Measurements from ENCODE around the gene ANKRD63.

ANKRD63 gene

DNA sequence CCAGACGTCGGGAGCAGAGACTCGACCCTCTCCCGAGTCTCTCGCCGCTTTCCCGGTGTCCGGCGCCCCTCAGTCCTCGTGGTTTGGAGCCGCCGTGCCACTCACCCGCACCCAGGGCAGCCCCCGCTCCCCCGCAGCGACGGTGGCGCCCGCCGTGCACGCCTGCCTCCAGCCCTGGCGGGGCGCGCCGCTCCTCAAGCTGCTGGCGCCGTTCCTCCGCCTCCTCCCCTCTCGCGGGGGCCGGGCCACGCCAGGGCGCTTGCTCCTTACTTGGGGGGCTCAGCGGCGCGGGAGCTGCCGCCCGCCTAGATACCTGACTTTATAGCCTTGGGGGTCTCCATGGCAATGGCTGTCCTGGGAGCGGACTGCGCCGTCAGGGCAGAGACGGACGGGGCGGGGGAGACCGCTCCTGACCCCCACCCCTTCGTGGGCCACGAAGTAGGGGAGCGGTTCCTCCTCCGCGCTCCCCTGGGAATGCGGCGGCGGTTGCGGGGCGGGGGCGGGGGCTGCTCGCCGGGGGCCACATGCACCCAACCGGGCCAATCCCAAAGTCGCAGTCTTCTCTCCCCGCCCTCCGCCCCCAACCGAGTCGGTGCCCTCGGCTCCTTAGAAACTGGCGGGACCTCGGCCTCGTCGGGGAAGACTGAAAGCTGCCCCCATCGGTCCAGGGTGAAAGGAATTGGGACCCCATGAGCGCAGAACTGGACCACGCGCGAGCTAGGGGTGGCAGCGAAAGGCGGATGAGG, at the start of gene ANKRD63:
ANKRD63 (minus strand) TSS at position 196 of the 746 bp plus-strand sequence. CDS start 478 bp downstream, outside the sequence.
- in situ Hi-C loops (cut with MboI; ENCODE audit: low sequenced_read_pairs) = no loop called here

DNA sequence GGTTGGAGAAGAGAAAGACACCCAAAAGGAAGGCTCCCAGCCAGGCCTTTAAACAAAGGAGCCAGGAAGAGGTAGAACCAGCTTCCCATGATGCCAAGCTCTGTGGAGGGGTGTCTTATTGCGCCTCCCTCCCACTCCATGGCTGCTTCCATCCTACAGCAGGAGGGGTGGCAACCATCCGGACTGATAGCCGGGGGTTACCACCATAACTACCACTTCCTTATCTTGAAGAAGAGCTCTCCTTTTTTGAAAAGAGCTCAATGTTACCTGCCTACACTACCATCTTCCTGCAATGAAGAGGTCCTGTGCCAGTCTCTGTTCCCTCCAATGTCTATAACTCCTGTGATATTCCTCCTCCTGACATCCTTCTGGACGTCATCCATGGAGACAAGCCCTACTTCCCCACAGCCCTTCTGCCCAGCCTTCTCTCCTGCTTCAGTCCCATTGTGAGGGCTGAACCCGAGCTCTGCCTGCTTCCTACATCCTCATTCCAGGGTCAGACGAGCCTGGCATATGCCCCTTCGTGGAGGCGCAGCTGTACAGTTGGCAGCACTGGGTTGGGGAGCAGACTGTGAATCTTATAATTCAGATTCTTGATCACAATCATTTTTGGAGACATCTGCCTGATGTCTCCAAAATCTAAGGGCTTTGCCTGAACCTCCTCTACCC, 49.4 kb upstream of the ANKRD63 start:
- in situ Hi-C loops (cut with MboI; ENCODE audit: low sequenced_read_pairs) = no loop called here

GRCh38 chr15:40331637-40332036, 48.8 kb upstream of the ANKRD63 start:
- in situ Hi-C loops (cut with MboI; ENCODE audit: low sequenced_read_pairs) = no loop called here

DNA sequence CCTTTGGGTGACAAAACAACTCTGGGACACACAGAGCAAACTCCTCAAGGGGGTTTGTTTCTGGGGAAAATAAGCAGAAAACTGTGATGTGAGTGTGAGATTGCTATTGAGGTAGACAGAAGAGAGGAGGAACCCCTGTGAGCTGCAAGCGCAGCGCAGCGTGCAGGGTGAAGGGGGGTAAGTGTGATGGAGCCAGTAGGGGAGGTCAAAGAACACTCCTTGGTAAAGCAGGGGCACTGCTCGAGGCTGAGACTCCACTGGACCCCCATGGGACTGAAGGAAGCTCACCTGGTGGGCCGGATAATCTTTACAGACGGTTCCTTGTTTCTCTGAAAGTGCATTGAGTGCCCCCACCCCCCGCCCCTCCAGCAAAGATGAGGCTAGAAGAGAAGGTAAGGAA, 48.2 kb upstream of the ANKRD63 start:
- in situ Hi-C loops (cut with MboI; ENCODE audit: low sequenced_read_pairs) = no loop called here

DNA sequence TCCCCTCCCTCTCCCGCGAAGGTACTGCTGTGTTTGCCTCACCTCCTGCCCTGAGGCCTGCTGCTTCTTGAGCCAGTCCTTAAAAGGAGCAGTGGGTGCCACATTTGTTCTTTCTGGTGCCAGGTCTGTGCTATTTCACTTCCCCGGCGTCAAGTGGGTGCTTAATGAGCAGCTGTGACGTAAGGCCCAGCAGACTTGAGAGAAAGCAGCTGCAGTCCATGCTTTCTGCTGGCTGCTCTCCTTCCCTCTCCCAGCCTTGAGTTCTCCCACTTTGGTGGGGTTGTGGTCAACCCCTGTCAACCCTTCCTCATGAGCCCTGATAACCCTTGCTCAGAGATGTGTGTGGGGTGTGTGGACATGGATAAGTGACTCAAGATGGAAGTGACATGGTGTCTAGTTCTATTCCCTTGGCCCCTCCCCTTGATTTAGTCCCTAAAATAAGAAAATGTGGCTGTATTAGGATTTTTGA, 47.5 kb upstream of the ANKRD63 start:
- in situ Hi-C loops (cut with MboI; ENCODE audit: low sequenced_read_pairs) = no loop called here

DNA sequence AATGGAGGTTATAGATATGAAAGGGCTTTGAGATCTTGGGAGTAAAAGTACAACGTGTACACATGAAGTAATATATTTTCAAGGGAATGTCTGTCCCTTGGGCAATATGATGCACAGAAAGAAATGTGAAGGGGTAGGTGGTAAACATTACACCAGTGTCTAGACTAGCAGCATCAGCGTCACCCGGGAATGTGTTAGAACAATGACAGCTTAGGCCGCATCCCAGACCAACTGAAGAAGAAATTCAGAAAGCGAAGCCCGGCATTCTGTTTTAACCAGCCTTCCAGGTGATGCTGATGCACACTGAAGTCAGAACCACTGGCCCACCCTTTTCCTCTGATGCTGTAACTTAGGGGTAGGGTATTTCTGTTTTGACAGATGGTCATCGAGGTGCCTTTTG, 46.9 kb upstream of the ANKRD63 start:
- in situ Hi-C loops (cut with MboI; ENCODE audit: low sequenced_read_pairs) = no loop called here

GRCh38 chr15:40328751-40329150, 45.9 kb upstream of the ANKRD63 start:
- in situ Hi-C loops (cut with MboI; ENCODE audit: low sequenced_read_pairs) = no loop called here

DNA sequence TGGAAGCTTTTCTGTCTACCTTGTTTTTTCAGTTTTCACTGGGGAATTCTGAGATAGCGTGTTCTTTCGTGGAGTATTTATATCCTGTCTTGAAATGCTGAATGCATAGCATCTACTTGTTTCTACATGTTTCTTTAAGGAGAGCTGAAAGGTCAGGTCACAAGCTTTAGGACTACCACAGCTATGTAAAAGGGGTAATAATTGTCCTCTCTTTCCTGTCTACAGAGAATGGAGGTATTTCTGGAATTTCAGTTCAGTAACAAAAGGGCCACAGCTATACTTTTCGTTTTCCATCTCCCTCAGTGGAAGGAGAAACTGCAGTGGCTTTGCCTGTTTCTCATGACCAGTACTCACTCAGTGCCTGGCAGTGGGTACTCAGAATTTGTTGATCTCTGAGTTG, 45.3 kb upstream of the ANKRD63 start:
- in situ Hi-C loops (cut with MboI; ENCODE audit: low sequenced_read_pairs) = no loop called here

DNA sequence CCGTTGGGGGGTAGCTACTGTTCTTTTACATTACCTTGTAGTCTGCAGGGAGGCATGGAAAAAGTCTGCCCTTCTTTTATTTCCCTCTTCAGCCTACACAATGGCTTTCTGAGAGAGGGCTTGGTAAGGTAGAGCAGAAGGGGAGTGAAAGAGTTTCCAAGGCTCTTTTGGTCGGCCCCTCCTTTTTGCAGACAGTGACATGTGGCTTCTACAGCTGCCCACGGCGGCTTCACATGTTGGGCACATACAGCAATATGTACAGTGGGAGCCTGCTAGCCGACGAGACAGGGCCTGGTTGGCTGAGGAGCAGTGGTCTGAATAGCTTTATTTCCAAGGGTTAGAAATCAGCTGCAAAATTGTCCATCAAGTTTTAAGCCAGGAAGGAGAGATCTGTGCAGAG, 44.6 kb upstream of the ANKRD63 start:
- in situ Hi-C loops (cut with MboI; ENCODE audit: low sequenced_read_pairs) = no loop called here

DNA sequence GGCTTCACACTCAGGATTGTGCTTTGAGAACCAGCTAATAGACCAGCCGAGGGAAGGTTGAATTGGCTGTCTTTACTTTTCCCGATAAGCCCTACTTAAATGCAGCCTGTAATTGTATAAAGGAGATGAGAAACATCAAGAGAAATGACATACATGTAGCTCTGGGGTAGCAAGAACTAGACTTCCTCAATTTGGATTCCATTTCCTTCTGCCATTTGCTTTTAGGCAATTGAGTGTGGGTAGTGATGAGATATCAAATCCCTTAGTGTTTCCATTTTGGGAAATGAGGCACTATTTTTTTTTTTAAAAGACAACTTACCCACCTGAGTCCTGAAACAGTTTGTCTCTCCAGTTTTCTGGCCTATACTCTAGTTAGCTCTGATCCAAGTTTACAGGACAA, 42.8 kb upstream of the ANKRD63 start:
- in situ Hi-C loops (cut with MboI; ENCODE audit: low sequenced_read_pairs) = no loop called here

DNA sequence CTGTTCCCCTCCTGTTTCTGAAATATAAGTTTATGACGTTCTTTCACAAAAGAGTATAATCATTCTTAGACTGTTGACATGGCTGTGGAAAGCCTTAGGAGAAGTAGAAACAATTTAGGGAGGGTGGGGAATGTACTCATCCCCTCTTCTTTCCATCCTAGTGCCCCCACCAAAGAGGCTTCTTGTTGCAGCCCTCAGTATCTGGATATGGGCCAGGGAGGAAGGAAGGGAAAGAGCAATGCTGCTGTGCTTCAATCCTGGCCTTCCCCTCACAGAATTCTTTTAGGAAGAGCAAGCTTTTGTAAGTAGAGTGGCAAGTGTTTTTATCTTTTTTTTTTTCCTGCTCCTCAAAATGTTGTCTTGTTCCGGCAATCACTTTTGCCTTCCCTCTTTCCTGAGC, 42.3 kb upstream of the ANKRD63 start:
- in situ Hi-C loops (cut with MboI; ENCODE audit: low sequenced_read_pairs) = no loop called here

DNA sequence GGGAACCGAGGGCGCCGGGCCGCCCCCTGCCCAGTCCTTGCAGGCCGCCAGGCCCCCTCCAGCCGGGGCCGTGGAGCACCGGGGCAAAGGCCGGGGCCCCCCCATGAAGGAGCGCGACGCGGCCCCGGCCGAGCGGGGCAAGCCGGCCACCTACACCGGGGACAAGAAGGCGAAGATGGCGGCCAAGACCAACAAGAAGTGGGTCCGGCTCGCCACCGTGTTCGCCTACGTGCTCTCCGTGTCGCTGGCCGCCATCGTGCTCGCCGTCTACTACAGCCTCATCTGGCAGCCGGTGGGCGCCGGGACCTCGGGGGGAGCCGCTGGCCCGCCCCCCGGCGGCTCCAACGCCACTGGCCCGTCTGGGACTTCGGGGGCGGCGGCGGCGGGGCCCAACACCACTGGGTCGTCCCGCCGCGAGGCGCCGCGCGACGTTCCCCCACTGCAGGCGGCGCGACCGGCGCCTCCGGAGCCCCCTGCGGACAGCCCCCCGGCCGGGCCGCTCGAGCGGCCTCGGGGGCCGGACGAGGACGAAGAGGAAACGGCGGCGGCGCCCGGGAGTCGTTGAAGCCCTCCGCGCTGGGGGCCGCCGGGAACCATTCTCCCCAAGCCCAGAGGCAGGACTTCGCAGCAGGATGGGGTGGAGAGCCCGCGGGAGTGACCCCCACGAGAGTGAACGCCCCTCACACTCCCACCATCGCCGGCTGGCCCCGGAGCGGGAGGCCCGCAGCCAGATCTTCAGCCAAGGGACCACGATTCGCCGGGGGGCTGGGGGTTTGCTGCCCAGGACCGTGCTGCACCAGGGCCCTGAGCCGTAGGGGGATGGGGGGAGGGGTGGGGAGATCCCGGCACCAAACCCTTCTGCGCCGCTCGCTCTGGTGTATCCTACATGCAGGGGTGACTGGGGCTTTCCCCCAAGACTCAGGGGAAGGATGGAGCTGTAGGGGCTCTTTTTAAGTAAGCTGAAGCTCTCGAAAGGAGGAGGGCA, 41.4 kb upstream of the ANKRD63 start:
- in situ Hi-C loops (cut with MboI; ENCODE audit: low sequenced_read_pairs) = no loop called here

DNA sequence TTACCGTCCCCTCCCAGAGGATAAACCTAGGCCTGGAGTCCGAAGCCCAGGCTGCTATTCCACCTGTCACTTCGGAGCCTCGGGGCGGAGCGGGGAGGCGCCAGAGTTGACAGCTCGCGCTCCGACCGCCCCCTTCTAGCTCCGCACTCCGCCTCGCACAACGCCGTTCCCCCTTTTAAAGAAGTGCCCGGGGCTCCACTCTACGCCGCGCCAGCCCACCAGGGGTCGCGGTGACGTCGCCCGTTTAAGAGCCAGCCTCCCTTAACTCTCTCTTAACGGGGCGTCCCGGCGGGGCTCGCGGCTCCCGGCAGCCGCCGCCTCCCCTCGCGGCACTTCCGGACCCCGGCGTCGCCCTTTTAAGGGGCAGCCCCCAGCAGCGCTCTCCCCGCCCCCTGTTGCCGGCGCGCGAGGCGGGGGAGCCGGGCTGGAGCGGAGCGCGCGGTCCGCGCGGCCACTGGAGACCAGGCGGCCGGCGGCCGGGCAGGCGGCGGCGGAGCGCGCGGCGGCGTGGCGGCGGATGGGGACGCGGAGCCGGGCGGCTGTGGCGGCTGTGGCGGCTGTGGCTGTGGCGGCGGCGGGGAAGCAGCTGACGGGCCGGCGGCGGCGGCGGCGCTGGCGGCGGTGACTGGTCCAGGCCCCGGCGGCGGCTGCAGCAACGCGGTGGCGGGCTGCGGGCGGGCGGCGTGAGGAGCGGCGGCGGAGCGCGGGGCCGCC, 40.5 kb upstream of the ANKRD63 start, which contains the start of gene INAFM2:
INAFM2 (plus strand) TSS at position 454 of the 714 bp plus-strand sequence. CDS start 364 bp downstream, outside the sequence.
- in situ Hi-C loops (cut with MboI; ENCODE audit: low sequenced_read_pairs) = no loop called here

DNA sequence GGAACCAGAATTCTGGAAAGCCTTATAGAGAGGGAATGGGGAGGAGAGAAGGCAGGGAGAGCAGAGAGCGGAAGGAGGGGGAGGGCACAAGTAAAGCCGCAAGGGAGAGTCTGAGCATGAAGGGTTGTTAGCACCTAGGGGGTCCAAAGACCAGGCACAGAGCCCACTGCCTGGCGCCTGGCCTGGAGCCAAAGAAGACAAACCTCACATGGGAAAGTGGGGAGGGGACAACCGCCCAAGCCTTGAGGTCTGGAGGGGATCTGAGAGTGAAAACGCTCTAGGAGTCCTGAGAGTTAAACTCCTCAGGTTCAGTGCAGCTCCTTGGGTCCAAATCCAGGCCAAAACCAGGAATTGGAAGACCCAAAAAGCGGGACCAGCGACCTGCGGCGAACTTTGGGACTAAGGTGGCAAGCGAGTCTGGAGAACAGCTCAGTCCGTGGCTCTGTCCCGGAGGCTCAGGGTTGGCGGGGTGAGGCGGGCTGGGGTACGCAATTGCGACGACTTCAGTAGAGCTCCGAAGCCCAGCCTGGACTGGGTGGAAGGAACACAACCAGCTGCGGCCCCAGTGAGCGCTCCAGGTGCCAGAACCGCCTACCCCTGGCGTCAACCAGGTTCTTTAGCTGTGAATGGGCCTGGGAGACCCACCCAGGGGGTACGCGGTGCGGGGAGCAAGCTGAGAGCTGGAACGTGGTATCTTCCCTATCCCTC, 39.8 kb upstream of the ANKRD63 start:
- in situ Hi-C loops (cut with MboI; ENCODE audit: low sequenced_read_pairs) = no loop called here

GRCh38 chr15:40320931-40321371, 38.1 kb upstream of the ANKRD63 start:
- in situ Hi-C loops (cut with MboI; ENCODE audit: low sequenced_read_pairs) = no loop called here

- in situ Hi-C loops (cut with MboI; ENCODE audit: low sequenced_read_pairs) = no loop called here
Observed at GRCh38 chr15:40320409-40320808, 37.5 kb upstream of the ANKRD63 start.

GRCh38 chr15:40317580-40317979, 34.7 kb upstream of the ANKRD63 start:
- in situ Hi-C loops (cut with MboI; ENCODE audit: low sequenced_read_pairs) = no loop called here

DNA sequence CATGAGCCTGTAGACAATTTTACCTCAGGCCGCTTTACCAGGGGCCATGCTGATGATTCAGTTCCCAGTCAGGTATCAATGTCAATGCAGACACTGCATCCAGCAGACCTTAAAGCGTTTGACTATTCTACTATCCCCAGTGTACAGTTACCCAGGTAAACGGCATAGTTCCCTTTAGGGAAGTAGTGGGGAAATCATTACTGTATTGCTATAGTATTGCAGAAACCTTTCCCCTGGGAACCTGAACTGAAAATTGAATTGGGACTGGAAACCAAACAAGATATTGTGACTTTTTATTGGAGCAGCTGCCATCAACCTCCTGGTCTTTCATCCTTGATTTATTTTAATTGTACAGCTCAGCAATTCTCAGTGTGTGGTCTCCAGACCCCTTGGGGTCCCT, 34.1 kb upstream of the ANKRD63 start:
- in situ Hi-C loops (cut with MboI; ENCODE audit: low sequenced_read_pairs) = no loop called here

DNA sequence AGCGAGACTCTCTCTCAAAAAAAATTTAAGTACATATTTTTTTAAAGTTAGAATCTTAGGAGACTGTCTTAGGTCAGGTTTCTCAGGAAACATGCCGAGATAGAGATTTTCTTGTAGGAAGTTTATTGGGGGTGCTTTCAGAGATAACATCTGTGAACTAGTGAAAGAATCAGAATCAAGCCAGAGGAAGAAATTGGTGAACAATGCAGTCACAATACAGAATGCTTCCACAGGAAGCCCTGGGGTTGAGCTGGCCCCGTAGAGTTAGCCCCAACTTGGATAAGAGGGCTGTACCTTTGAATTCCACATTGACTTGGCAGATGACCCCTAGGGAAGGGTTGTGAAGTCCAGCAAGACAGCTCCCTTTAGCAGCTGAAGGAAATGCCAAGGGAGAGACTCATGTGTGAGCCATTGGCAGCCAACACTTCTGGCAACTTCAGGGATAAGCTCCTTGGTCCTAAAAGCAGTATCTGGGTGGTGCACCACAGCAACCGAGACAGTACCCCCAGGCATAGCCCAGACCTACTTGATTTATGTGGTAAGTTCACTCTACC, 31.9 kb upstream of the ANKRD63 start:
- in situ Hi-C loops (cut with MboI; ENCODE audit: low sequenced_read_pairs) = no loop called here

Measured in HL-60/S4 (cell line).